Medulla oblongata (tissue), 1 donor: ENCODE data around the gene LCT.

ENCODE experiments used
- DNase-seq: peaks from one replicate; pipeline ENCODE4 v3.0.0-alpha.2; 2015; ENCODE audit errors: extremely low spot score

The LCT gene

GRCh38 chr2:135742325-135742757 lies 94.6 kb downstream of the LCT start:
- peak; percentile 68 for DNase-seq

- peak; percentile 99 for DNase-seq
Observed at GRCh38 chr2:135741395-135742324, 95.3 kb downstream of the LCT start, which contains the start of gene UBXN4. UBXN4 (plus strand) TSS chr2:135741855; CDS start chr2:135741930, 75 bp downstream.

- DNase-seq: no peak
Observed at GRCh38 chr2:135741043-135741394, 96.0 kb downstream of the LCT start.

- no peak for DNase-seq
Observed at GRCh38 chr2:135740206-135740605, 96.8 kb downstream of the LCT start.
